ENCODE data around the gene MUTYH. TPM values are rescaled to one million over a fixed set of nuclear protein-coding genes. Genes with fewer than 3 reads are reported as not detected.

MUTYH gene
- total RNA-seq, 1 donor from 2014 or later, result 61.9 TPM

- H3K4me3 Mint-ChIP-seq, result no peak overlapping the region
- H3K27me3 Mint-ChIP-seq (ENCODE audit: low read depth), result no peaks in the 10 kb centered on the region
- H3K36me3 Mint-ChIP-seq (ENCODE audit: low read depth), result no peaks in the 10 kb centered on the region
- H3K27ac Mint-ChIP-seq (ENCODE audit: unreplicated experiment), result no peak overlapping the region
- H3K9me3 Mint-ChIP-seq, result no peaks in the 10 kb centered on the region
- H3K4me1 Mint-ChIP-seq, result peaks cover 4% of the 10 kb centered on the region
- no peak for DNase-seq (ENCODE audit: low read depth, low spot score)
- TF ChIP-seq CTCF (conservative IDR thresholded peaks at IDR 0.05), result no peak
Measured at GRCh38 chr1:45356186-45356585, 15.9 kb upstream of the MUTYH start.

- no peak for DNase-seq (ENCODE audit: low read depth, low spot score)
- Mint-ChIP-seq H3K27ac (ENCODE audit: unreplicated experiment) (no peak overlapping the region), H3K9me3 (no peaks in the 10 kb centered on the region), H3K4me1 (peaks cover 4% of the 10 kb centered on the region), H3K27me3 (ENCODE audit: low read depth) (no peaks in the 10 kb centered on the region), H3K36me3 (ENCODE audit: low read depth) (no peaks in the 10 kb centered on the region), H3K4me3 (no peak overlapping the region)
- TF ChIP-seq CTCF (conservative IDR thresholded peaks at IDR 0.05), result no peak
Measured at GRCh38 chr1:45355683-45356082, 15.4 kb upstream of the MUTYH start.

GRCh38 chr1:45354838-45355237 lies 14.6 kb upstream of the MUTYH start:
- no peaks in the 10 kb centered on the region for H3K36me3 Mint-ChIP-seq (ENCODE audit: low read depth)
- peaks cover 1% of the 10 kb centered on the region for H3K4me1 Mint-ChIP-seq
- H3K27ac Mint-ChIP-seq (ENCODE audit: unreplicated experiment), result no peak overlapping the region
- no peaks in the 10 kb centered on the region for H3K9me3 Mint-ChIP-seq
- no peaks in the 10 kb centered on the region for H3K27me3 Mint-ChIP-seq (ENCODE audit: low read depth)
- no peak for DNase-seq (ENCODE audit: low read depth, low spot score)
- TF ChIP-seq CTCF (conservative IDR thresholded peaks at IDR 0.05), result no peak
- H3K4me3 Mint-ChIP-seq, result no peak overlapping the region

GRCh38 chr1:45353685-45354084 lies 13.4 kb upstream of the MUTYH start:
- no peak overlapping the region for H3K27ac Mint-ChIP-seq (ENCODE audit: unreplicated experiment)
- H3K4me1 Mint-ChIP-seq, result peaks cover 8% of the 10 kb centered on the region
- H3K36me3 Mint-ChIP-seq (ENCODE audit: low read depth), result no peaks in the 10 kb centered on the region
- H3K4me3 Mint-ChIP-seq, result no peak overlapping the region
- no peaks in the 10 kb centered on the region for H3K9me3 Mint-ChIP-seq
- no peak for DNase-seq (ENCODE audit: low read depth, low spot score)
- TF ChIP-seq CTCF (conservative IDR thresholded peaks at IDR 0.05), result no peak
- H3K27me3 Mint-ChIP-seq (ENCODE audit: low read depth), result no peaks in the 10 kb centered on the region

GRCh38 chr1:45351508-45351907 lies 11.3 kb upstream of the MUTYH start:
- Mint-ChIP-seq H3K9me3 (no peaks in the 10 kb centered on the region), H3K4me1 (peaks cover 15% of the 10 kb centered on the region), H3K4me3 (no peak overlapping the region), H3K36me3 (ENCODE audit: low read depth) (no peaks in the 10 kb centered on the region), H3K27me3 (ENCODE audit: low read depth) (no peaks in the 10 kb centered on the region), H3K27ac (ENCODE audit: unreplicated experiment) (no peak overlapping the region)
- no peak for DNase-seq (ENCODE audit: low read depth, low spot score)
- no peak for TF ChIP-seq CTCF (conservative IDR thresholded peaks at IDR 0.05)

Measured in neural crest cell (in vitro differentiated cells).